ENCODE measurements around the gene PCP4L1.

DNA sequence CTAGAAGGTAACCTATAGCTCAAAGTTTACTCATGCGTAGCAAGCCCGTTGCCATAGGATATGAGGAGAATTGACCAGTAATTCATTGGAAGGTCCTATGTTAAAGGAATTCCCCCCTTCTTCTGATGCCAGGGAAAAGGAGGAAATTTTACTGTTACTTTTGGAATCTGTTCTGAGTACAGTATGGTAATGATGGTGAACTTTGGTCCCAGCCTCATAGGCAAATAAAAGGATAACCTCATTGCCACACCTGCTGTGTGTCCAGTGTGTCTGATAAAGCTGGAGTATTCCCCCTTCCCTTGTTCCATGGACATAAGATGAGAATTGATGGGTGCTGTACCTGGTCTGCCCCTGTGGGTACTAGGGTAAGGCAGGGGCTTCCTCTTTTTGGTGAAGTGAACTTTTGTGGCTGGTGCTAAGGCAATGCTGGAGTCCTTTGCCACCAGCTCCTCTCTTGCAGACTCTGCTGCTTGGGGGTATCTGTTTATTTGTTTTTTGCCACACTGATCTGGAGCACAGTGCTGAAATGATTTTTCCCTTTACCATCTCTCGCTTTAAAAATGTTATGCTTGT, 29.0 kb downstream of the PCP4L1 start:
- no peak for TF ChIP-seq CTCF (conservative IDR thresholded peaks at IDR 0.05 in 1 of 2, IDR thresholded peaks at IDR 0.05 in 1 of 2; ENCODE audit: extremely low read depth in 1 of 2, insufficient read depth in 1 of 2, low read depth in 1 of 2, low read length in 2 of 2)
- no peak for TF ChIP-seq EZH2 (IDR thresholded peaks at IDR 0.05; ENCODE audit: borderline replicate concordance, low read length)
